ENCODE measurements around the gene LAMB3.

Gene LAMB3

DNA sequence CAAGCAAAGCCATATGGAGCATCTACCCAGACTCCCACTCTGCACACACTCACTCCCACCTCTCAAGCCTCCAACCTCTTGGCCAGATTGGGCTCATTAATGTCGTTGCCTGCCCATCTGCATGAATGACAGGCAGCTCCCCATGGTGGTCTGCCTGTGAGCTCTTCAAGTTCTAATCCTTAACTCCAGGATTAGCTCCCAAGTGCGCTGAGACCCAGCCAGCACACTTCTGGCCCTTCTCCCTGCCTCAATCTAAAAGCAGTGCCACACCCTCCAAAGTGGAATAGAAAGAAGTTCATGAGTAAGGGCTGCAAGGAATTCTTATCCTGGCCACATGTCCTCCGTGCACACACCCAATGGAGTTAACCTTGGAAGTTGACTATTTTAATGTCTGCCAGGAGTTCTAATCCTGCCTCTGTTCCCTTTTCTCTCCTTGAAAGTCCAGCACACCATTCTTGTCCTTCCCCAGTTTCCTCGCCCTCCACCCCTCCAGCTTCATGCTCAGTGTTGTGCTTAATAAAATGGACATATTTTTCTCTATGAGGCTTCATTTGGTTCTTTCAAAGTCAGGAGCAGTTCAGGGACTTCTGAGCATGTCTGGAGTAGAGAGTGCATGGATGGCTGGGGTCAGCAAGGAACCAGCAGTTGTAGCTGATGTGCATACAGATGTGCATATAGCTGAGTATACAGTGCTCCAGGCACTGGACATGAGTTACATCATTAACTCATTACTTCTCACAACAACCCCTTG, 38.6 kb downstream of the LAMB3 start:
- H3K4me2 ChIP-seq: no peak overlapping the region
- no peak overlapping the region for H3K4me3 ChIP-seq (IDR thresholded peaks at IDR 0.05; ENCODE audit: insufficient read depth, low read depth, low read length)

DNA sequence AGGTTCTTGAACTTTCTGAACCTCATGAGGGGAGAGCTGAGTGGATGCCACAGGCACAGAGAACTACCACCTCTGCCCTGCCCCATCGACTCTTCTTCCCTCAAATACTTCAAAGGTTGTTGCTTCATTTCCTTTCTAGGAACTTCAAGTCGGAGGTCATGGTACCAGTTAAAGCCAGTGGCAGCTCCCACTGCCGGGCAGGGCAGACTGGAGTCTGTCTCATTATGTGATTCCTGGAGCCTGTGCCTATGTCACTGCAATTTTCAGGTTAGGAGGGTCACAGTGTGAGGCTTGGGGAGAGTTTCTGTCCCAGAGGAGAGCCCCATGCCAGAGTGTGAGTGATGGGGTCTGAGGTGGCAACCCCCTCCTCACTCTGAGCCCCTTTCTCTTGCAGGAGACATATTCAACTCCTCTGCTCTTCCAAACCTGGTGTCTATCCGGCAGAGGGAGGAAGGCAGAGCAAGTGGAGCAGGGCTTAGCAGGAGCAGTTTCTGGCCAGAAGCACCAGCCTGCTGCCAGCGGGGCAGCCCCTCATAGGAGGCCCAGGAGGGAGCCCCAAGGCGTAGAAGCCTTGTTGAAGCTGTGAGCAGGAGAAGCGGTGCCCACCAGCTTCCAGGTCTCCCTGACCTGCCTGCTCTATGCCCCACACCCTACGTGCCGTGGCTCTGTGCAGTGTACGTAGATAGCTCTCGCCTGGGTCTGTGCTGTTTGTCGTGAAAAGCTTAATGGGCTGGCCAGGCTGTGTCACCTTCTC, 39.4 kb downstream of the LAMB3 start:
- H3K4me3 ChIP-seq (IDR thresholded peaks at IDR 0.05; ENCODE audit: insufficient read depth, low read depth, low read length): no peak overlapping the region
- H3K79me2 ChIP-seq (ENCODE audit: insufficient read depth, low read depth): no peaks in the 10 kb centered on the region
- H3K4me2 ChIP-seq: no peak overlapping the region
- H4K20me1 ChIP-seq (ENCODE audit: insufficient read depth): no peaks in the 10 kb centered on the region
- no peak overlapping the region for H3K9ac ChIP-seq
- no peak overlapping the region for H2AFZ ChIP-seq (ENCODE audit: low read depth)
- H3K36me3 ChIP-seq (ENCODE audit: insufficient read depth): no peaks in the 10 kb centered on the region
- no peak overlapping the region for H3K27ac ChIP-seq
- TF ChIP-seq, protein P1, sequence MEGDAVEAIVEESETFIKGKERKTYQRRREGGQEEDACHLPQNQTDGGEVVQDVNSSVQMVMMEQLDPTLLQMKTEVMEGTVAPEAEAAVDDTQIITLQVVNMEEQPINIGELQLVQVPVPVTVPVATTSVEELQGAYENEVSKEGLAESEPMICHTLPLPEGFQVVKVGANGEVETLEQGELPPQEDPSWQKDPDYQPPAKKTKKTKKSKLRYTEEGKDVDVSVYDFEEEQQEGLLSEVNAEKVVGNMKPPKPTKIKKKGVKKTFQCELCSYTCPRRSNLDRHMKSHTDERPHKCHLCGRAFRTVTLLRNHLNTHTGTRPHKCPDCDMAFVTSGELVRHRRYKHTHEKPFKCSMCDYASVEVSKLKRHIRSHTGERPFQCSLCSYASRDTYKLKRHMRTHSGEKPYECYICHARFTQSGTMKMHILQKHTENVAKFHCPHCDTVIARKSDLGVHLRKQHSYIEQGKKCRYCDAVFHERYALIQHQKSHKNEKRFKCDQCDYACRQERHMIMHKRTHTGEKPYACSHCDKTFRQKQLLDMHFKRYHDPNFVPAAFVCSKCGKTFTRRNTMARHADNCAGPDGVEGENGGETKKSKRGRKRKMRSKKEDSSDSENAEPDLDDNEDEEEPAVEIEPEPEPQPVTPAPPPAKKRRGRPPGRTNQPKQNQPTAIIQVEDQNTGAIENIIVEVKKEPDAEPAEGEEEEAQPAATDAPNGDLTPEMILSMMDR (conservative IDR thresholded peaks at IDR 0.05; ENCODE audit: low read depth, low read length): no peak
- no peaks in the 10 kb centered on the region for H3K4me1 ChIP-seq (ENCODE audit: low read depth, poor library complexity, severe bottlenecking)
- no peaks in the 10 kb centered on the region for H3K27me3 ChIP-seq (ENCODE audit: insufficient read depth, low read depth)

More for the DNA sequence above, 38.6 kb downstream of the LAMB3 start:
- Histone ChIP-seq H3K36me3 (ENCODE audit: insufficient read depth) (no peaks in the 10 kb centered on the region), H2AFZ (ENCODE audit: low read depth) (no peak overlapping the region), H3K4me1 (ENCODE audit: low read depth, poor library complexity, severe bottlenecking) (no peaks in the 10 kb centered on the region), H3K9ac (no peak overlapping the region), H3K79me2 (ENCODE audit: insufficient read depth, low read depth) (no peaks in the 10 kb centered on the region), H3K27ac (no peak overlapping the region), H4K20me1 (ENCODE audit: insufficient read depth) (no peaks in the 10 kb centered on the region), H3K27me3 (ENCODE audit: insufficient read depth, low read depth) (no peaks in the 10 kb centered on the region)
- TF ChIP-seq, protein P1 (conservative IDR thresholded peaks at IDR 0.05; ENCODE audit: low read depth, low read length): no peak

DNA sequence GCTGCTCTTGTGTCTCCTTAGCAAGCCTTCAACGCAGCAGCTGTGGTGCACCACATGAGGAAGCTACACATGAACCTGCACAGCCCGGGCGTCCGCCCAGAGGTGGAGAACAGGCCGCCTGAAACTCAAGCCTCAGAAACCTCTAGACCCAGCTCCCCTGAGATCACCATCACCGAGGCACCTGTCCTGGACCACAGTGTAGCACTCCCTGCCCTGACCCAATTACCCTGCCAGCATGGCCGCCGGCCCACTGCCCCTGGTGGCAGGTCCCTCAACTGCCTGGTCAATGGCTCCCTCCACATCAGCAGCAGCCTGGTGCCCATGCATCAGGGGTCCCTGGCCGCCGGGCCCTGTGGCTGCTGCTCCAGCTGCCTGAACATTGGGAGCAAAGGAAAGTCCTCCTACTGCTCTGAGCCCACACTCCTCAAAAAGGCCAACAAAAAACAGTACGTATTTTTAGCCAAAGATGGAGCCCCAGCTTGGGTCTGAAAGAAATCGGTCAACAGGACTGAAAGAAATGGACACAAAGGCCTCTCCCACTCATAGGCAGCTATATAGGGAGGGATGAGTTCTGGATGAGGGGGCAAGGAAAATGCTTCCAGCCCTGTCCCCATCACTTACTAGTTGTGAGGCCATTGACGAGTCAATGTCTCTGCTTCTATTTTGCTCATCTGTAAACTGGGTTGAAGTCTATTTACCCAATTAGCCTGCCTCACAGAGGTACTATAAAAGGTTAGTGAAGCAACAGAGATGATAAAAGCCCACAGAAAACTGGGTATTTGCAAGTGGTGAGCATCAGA, 40.3 kb downstream of the LAMB3 start:
- Histone ChIP-seq H3K4me2 (no peak overlapping the region), H3K36me3 (ENCODE audit: insufficient read depth) (no peaks in the 10 kb centered on the region), H3K27ac (no peak overlapping the region), H3K4me1 (ENCODE audit: low read depth, poor library complexity, severe bottlenecking) (no peaks in the 10 kb centered on the region), H3K79me2 (ENCODE audit: insufficient read depth, low read depth) (no peaks in the 10 kb centered on the region), H2AFZ (ENCODE audit: low read depth) (no peak overlapping the region), H3K9ac (no peak overlapping the region), H4K20me1 (ENCODE audit: insufficient read depth) (no peaks in the 10 kb centered on the region), H3K4me3 (IDR thresholded peaks at IDR 0.05; ENCODE audit: insufficient read depth, low read depth, low read length) (no peak overlapping the region), H3K27me3 (ENCODE audit: insufficient read depth, low read depth) (no peaks in the 10 kb centered on the region)
- TF ChIP-seq, protein P1 (conservative IDR thresholded peaks at IDR 0.05; ENCODE audit: low read depth, low read length): no peak

DNA sequence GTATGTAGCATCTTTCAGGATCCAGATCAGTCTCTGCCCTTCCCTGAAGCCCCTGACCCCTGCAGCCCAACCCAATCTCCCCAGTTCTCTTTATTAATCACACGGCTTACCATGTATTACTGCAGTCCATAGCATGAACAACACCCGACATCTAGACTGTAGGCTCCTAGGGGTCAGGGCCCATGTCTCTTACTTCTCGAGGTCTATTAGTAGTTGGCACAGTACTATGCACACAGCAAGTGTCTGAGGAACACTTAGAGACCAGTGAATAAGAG, 41.7 kb downstream of the LAMB3 start:
- no peaks in the 10 kb centered on the region for H3K36me3 ChIP-seq (ENCODE audit: insufficient read depth)
- H3K4me1 ChIP-seq (ENCODE audit: low read depth, poor library complexity, severe bottlenecking): no peaks in the 10 kb centered on the region
- H2AFZ ChIP-seq (ENCODE audit: low read depth): no peak overlapping the region
- no peak overlapping the region for H3K9ac ChIP-seq
- no peak overlapping the region for H3K4me2 ChIP-seq
- H3K79me2 ChIP-seq (ENCODE audit: insufficient read depth, low read depth): no peaks in the 10 kb centered on the region
- no peak overlapping the region for H3K4me3 ChIP-seq (IDR thresholded peaks at IDR 0.05; ENCODE audit: insufficient read depth, low read depth, low read length)
- H3K27ac ChIP-seq: no peak overlapping the region
- TF ChIP-seq, protein P1 (conservative IDR thresholded peaks at IDR 0.05; ENCODE audit: low read depth, low read length): no peak
- no peaks in the 10 kb centered on the region for H4K20me1 ChIP-seq (ENCODE audit: insufficient read depth)
- no peaks in the 10 kb centered on the region for H3K27me3 ChIP-seq (ENCODE audit: insufficient read depth, low read depth)
